Brain pericyte (primary cell): ENCODE results near the gene VWA3A.
"Not testable (repeated sequence)": the region's sequence is repeated elsewhere in the genome, so short reads cannot be mapped to it uniquely, and the experiment has no call there.

Experiments used
- DNase-seq: peaks from one replicate; pipeline ENCODE4 v3.0.0-alpha.2; 2012; ENCODE audit warnings: low read depth, low spot score

The VWA3A gene

DNA sequence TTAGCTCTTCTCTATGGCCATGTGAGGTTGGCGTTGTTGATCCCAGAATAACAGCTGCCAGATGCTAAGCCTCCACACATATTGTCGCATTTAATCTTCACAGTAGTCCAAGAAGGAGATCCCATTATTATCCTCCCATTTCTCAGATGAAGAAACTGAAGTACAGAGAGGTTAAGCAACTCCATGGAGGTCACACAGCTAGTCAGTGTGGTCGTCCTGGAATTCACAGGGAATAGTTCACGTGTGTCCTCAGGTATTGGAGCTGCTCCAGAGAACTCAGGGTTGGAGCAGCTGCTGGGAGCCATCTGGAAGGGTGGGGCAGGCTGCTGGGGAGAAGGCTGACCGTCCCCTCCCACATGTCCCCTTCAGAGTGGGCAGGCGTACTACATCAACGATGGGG lies 89.5 kb downstream of the VWA3A start:
- DNase-seq: no peak

DNA sequence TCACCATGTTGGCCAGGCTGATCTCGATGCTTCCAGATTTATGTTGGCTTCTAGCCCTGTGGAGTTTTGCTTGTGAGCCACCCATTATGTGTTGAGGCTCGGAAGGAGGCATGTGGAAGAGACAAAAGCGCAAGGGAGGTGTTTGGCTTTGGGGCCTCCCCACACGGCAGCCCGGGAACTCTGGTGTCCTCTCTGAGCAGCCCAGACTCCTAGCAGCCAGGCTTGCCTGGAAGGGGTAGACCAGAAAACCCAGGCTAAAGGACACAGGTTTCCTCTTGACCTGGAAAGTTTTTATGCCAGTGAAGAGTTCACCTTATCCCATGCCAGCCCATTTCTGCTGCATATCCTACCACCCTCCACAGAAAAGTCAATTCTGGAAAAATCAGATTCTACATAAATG lies 91.0 kb downstream of the VWA3A start:
- DNase-seq: no peak

DNA sequence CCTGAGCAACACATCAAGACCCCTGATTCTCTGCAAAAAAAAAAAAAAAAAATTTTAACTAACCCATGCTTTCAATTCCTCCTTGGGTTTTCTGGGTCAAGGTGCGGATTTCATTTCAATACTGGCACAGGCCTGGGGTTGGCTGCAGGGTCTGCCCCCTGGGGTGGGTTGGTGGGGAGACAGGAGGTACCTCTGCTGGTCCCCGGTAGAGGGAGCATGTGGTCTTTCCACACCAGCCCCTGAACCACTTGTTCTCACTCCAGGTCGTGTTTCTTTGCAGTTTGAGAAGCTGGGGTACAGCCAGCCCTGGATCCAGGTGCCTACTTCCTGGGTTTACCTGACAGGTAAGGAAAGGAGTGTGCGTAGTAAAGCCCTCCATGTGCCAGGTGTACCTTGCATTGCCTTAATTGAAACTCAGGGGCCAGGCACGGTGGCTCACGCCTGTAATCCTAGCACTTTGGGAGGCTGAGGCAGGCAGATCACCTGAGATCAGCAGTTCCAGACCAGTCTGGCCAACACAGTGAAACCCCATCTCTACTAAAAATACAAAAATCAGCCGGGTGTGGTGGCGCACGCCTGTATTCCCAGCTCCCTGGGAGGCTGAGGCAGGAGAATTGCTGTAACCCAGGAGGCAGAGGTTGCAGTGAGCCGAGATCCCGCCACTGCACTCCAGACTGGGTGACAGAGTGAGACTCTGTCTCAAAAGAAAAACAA lies 91.7 kb downstream of the VWA3A start:
- no peak for DNase-seq

DNA sequence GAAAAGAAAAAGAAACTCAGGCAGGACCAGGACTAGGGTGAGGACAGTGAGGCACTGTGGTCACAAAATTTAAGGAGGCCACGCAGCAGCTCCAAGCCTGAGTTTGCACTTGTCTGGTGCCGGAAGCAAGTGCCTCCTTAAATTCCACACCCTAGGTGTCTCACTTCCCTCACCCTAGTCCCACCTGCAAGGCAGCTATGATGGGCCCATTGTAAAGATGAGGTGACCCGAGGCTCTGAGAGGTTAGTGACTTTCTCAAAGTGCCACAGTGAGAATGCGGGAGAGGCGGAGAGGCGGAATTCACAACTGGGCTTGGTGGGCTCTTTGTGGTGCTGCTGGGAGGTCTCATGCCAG lies 92.3 kb downstream of the VWA3A start:
- DNase-seq: no peak

DNA sequence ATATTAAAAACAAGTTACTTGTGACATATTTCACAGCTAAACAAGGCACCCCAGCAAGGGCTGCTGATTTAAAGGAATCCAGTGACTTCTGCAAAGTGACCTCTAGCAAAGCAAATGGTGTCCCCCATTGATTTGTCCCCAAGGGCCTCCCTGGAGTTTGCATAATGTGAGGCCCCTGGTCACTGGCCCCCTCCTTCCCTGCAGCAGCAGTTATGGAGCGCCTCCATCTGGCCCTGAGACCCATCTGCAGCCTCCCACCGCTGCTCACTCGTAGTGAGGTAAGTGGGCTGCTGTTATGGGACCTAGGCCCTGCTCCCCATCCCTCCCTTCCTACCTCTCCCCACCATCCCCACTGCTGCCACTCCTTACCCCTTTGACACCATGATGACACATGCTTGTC lies 94.2 kb downstream of the VWA3A start:
- DNase-seq: no peak

DNA sequence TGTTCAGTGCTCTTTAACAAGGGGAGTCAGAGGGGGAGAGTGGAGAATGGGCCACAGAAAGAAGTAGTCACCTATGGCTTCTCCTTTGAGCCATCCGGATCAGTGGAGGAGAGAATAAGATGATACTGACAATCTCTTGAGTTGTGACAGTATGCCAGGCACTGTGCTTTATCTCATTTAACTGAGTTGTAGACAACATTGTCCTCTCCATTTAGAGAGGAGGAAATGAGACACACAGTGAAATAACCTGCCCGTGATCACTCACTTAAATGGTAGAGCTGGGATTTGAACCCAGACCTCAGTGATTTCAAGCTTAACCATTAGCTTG lies 95.9 kb downstream of the VWA3A start:
- no peak for DNase-seq

DNA sequence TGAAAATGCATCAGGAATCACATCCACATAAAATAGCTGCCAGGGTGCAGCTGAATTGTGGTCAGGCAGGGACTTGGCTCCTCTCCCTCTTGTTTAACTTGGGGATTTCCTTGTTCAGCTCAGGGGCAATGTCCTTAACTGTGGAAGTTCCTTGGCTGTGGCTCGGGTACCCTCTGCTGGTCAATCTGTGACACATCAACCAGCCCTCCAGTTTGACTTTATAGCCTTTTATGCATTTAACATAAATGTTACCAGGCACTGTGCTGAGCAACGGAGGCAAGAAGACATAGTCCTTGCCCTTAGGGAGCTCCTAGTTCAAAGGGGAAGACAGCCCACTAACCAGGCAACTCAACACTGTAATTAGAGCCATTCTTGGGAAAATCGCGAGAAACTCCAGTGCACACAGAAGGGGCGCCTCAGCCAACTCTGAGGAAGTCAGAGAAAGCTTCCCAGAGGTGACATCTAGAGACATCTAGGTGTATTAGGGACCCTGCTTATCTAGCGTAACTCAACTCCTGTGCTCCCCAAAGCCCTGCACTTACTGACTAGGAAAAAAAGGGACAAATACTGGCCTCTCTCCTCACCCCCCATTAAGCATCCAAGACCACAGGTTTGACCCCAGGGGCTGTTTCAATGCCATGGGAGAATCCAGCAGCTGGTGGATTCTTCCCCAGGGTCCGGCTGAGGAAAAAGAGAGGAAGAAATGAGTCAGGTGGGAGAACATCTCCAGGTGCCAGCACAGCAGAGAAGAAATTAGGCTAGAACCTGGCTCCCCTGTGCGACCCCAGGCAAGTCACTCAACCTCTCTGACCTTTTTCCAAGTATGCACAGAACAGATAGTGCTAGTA lies 96.5 kb downstream of the VWA3A start:
- peak; percentile 36 for DNase-seq

DNA sequence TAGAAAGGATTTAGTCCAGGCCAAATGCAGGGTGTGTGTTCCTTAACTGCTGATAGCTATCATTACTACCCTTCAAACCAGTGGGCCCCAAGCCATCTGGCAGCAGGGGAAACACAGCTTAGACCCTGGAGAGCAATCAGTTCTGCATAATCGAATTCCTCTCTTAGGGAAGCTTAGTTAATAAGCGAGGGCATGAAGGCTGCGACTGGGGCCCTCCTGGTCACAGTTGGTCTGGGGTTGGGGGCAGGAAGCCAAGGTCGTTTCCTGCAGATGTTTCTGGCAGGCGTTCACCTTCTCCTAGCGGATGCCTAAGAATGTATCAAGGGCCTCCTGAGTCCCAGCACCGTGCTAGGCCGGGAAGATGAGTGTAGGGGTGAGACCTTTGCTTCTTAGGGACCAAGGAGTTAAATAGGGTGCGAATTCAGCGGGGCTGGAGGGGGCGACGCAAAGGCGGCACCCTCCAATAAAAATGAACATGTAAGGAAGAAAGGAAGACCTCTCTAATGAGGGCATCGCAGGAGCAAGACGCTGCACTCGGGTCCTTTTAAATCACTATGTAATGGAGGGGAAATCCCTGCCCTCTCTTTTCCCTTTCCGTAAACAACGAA lies 97.2 kb downstream of the VWA3A start:
- no peak for DNase-seq

DNA sequence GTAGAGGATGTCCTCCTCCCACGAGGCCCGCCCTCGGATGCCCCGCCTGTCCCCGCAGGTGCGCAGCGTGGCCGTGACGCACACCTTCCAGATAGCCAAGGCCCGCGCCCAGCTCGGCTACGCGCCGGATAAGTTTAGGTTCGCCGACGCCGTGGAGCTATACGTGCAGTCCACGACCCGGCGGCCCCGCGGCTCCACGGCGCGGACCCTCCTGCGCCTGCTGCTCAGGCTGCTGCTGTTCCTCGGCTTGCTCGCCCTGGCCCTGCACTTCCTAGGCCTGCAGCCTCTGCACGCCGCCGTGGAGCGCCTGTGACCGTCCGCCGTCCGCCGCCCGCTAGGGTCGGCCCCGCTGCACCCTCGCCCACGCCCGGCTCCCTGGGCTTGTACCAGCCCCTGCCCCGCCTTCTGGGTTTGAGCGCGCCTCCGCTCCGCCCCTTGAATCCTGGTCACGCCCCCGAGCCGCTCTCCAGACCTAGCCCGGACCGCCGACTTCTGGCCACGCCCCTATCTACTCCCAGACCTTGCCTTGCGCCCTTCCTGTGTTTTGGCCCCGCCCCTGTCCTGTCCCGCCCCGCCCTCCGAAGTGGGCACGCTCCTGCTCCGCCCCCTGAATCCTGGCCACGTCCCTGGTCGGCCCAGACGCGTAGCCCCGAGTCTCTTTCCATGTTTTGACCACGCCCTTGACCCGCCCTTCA lies 97.9 kb downstream of the VWA3A start:
- no peak for DNase-seq

DNA sequence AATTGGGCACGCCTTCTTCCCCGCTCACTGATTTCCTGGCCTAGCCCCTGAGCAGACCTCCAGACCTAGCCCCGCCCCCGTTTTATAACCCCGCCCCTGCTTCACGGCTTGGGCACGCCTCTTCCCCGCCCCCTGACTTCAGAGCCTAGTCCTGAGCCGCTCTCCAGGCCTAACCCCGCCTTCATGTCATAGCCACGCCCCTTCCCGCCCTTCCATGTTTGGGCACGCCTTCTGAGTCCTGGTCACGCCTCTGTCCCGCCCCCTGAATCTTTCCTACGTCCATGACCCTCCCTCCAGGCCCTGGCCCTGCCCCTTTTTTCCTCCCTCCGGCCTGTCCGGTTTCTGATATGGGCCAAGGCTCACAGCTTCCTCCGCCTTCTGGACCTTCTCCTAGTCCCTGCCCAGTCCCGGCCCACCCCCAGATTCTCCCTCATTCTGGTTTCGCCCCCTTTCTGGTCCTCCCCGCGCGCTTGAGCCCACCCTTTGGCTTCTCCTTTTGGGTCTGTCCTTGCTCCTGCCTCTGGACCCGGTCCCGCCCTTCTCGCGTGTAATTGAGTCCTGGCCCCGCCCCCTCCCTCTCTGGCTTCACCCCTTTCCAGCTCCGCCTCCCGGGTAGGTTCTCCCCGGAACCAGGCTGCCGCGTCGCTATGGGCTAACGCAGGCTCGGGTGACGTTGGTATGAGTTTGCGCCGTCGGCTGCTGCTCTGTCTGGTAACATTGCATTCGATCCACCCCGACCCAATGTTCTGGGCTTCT lies 98.6 kb downstream of the VWA3A start:
- DNase-seq: peak; percentile 99

DNA sequence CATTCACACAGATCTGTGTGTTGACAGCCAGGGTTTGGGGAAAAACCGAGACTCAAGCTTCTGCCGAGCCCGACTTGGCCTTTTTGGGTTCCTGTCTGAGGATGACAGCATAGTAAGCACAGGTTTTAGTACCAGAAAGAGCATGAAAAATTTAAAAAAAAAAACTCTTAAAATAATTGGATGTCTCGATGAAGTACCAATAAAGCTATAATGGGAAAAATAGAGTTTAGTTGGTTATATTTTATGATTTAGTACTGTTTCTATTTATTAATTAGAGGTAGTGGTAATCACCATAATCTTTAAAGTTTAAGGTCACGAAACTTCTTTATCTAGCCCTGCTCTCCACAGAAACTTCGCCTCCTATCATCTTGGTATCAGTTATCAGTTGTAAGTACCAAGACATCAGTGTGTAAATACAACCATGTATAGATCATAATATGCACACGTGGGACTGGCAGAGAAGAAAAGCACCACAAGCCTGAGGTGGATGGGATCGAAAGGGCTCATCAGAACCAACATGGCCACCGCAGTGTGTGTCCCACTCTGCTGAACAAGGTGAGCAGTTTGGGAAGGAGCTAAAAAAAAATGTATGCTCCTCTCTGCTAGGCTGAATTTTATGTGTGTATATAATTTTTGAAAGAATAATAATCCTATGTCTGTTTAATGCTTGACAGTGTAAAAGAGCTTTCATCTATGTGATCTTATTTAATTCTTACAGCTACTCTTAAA lies 99.4 kb downstream of the VWA3A start:
- no peak for DNase-seq

DNA sequence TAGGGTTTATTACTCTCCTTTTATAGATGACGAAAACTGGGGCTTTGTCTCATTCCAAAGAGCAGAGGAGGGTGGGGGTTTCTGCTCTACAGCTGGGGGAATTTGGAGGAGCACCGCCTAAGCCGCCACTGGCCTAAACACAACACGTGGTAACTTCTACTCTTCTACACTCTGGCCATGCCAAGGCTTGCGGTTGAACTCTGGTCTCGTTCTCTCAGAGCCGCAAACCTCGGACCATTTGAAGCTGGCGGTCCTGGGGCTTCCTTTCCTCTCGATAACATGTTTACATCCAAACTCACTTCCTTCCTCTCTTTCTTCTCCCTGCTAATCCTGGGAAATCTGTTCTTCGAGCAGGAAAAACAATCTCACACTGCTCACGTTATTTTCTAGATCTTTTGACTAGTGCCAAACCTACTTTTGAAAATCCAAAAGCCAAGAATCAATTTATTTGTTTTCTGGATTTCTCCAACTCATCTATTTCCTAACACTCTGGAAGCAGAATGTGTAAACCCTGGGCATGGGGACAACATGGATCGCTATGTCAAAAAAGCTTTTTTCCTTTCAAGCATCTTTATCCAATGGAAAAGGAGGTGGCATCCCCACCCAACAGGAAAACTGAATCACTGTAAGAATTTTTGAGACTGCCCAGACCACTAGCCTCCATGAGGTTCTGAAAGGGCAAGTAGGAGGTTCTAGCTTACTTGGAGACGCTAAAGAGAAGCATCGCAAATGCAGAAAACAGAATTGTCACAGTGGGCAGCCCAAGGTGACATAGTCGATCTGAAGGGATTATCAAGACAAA lies 100.1 kb downstream of the VWA3A start:
- DNase-seq: no peak

DNA sequence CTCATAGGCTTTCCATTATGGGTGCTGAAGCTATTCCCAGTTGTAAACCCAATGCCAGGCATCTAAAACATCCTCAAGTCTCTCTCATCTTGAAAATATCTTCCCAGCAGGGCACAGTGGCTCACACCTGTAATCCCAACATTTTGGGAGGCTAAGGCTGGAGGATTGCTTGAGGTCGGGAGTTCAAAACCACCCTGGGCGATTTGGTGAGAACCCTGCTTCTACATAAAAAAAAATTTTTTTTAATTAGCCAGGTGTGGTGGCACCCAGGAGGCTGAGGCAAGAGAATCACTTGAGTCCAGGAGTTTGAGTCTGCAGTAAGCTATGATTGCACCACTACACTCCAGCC lies 100.7 kb downstream of the VWA3A start:
- no peak for DNase-seq

DNA sequence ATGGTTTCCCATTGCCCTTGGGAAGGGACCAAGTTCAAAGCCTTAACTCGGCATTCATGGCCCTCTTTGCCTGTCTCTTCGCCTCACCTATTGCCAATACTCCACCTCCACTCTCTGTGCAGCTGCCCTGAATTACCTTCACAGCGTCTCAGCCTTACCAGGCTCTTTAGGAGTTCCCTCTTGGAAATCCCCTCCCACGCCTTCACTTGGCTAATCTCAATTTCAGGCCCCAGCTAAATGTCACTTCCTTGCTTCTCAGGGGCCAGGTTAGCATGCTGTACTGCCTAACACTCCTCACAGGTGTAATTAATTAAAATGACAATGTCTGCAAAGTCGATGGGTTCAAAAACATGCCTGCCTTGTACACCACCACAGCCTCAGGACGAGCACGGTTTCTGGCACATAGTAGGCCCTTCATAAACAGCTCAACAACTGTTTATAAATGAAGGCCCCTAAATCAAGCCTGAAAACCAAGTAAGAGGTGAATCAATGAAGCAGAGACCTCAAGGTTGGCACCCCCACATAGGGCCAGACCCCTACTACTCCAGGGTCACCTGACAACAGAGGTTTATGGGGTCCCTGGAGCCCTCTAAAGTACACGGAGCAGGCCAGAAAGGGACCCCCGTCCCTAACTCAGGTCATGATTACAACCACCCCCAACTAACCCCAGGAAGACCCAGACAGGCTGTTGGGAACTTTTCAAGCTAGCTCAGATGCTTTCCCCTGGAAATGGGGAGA lies 102.5 kb downstream of the VWA3A start:
- no peak for DNase-seq

DNA sequence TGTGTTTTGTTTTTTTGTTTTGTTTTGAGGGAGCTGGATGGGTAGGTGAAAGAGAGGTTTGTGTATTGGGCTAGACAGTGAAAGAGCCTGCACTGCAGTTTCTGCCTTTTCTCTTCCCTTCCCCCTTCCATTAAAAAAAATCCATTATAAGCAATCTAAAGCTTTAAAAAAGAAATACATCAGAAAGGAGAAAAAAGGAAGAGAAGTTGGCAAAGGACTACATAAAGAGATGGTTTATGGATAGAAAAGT lies 103.0 kb downstream of the VWA3A start:
- DNase-seq: no peak

DNA sequence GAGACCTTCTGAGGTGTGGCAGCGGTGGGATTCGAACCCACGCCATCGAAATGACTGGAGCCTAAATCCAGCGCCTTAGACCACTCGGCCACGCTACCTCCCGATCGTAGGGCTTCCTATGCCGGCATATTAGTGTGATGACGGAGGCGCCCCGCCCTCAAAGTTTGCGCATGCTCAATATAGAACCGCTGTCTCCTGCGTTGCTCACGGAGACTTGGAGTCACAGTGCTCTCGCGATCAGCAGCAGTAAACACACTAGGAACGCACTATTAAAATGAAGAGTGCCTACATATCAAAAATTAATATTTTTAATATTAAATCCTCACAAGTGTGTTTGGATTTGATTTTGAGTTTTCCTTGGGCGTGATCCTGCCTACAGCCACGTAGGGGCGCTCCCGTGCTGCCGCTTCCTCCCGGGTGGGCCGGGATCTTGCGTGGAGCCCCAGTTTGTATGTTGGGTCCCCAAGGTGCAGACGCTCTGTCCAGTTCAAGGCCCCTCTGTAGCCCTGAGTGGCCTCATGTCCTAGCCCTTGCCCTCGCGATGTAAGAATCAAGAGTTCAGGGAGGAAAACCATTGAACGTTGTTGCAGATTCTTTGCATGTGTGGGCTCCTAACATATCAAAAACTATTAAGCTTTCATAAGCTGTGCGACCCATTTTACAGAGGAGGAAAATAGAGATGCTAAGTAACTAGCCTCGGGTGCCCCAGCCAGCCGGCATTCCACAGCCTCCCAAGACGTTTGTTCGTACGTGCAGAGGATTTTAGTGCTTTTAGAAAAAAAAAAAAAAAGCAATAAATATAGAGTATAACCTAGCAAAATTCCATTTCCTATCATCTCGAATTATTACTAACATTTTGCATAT lies 103.6 kb downstream of the VWA3A start:
- DNase-seq: peak; percentile 86

DNA sequence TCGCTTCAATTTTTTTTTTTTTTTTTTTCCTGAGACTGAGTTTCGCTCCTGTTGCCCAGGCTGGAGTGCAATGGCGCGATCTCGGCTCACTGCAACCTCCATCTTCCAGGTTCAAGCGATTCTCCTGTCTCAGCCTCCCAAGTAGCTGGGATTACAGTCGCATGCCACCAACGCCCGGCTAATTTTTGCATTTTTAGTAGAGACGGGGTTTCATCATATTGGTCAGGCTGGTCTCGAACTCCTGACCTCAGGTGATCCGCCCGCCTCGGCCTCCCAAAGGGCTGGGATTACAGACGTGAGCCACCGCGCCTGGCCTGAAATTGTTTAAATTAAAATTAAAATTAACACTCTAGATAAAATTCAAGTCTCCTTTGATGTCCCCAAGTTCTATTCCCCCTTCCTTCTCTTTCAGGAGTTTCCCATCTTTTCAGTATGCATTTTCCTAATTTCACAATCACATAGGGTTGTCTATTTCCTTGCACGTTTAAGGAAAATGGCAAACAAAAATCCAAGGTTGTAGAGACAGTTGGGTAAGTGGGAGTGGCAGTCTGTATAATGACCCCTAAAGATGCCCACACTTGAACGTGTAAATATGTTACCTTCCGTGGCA lies 104.3 kb downstream of the VWA3A start:
- not testable (repeated sequence) for DNase-seq

DNA sequence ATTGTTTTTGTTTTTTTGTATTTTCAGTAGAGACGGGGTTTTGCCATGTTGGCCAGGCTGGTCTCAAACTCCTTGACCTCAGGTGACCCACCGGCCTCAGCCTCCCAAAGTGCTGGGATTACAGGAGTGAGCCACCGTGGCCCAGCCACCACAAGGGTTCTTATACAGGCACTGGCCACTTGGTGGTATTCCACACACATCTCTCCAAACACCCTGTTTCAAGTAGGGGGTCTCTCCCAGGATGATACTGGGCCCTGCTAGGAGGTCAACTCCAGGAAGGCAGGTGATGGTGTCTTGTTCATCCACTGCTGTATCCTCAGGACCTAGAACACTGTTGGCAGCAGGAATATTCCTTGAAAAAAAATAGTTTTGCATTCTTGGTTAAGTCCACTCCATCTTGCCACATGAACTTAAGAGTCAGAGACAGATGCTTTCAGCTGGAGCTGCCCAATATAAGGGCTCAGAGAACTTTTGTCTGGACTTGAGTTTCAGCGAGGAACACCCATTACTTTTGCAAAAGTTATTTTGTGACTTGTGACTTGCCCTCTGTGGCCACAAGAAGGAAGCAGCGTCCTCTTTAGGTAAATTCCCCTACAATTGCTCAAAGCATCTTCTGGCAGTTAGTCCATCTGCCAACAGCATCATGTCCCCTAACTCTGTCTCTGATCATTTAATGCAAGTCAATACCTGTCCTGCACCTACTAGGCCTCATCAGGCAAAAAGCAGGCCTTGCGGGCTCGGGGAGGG lies 106.4 kb downstream of the VWA3A start:
- DNase-seq: no peak
